K562 (cell line): ENCODE measurements around the gene OSGEP. TPM values are rescaled to one million over a fixed set of nuclear protein-coding genes. Genes with fewer than 3 reads are reported as not detected.

Source experiments
- EHMT2 ChIP-seq: fragments of 450-650 bp; IDR thresholded peaks from 2 replicates; pipeline ENCODE4 v1.6.1; 2018; ENCODE audit warnings: antibody characterized with exemption
- EP300 ChIP-seq: IDR thresholded peaks from 2 replicates; pipeline ENCODE4 v1.6.1; 2012; ENCODE audit warnings: low read length, improper control_type of control experiment
- EWSR1 ChIP-seq: fragments of 450-650 bp; IDR thresholded peaks from 2 replicates; pipeline ENCODE4 v1.6.1; 2018; ENCODE audit warnings: borderline replicate concordance, mild to moderate bottlenecking, low read depth, moderate library complexity; ENCODE audit not compliant: partially characterized antibody
- ILF3 ChIP-seq: fragments of 450-650 bp; IDR thresholded peaks from 2 replicates; pipeline ENCODE4 v1.6.1; 2018; ENCODE audit warnings: antibody characterized with exemption, mild to moderate bottlenecking, moderate library complexity, borderline replicate concordance
- MAZ ChIP-seq, 2 experiments: fragments of 450-650 bp in 1 of 2; sonication (generic) in 1 of 2; formaldehyde crosslinking; IDR thresholded peaks in 1 of 2; conservative IDR thresholded peaks in 1 of 2; 2 replicates each; pipeline versions ENCODE4 v1.4.0 to v1.5.0; 2020; ENCODE audit warnings: mild to moderate bottlenecking in 1 of 2, missing genetic modification reagents in 1 of 2
- MTA2 ChIP-seq: fragments of 450-650 bp; IDR thresholded peaks from 2 replicates; pipeline ENCODE4 v1.6.1; 2016; ENCODE audit warnings: low read depth
- NCOA6 ChIP-seq: fragments of 450-650 bp; IDR thresholded peaks from 2 replicates; pipeline ENCODE4 v1.6.1; 2017; ENCODE audit warnings: mild to moderate bottlenecking
- NFE2L1 ChIP-seq: fragments of 450-650 bp; IDR thresholded peaks from 2 replicates; pipeline ENCODE4 v1.6.1; 2016; ENCODE audit warnings: missing genetic modification characterization, low read depth, mild to moderate bottlenecking, missing compliant biosample characterization, moderate library complexity, borderline replicate concordance
- NFIX ChIP-seq: fragments of 250-450 bp; sonication (Bioruptor Pico); IDR thresholded peaks from 2 replicates; pipeline ENCODE4 v1.4.0; 2020; ENCODE audit warnings: low read depth, mild to moderate bottlenecking, moderate library complexity
- PPARD ChIP-seq: fragments of 250-450 bp; sonication (Bioruptor Pico); IDR thresholded peaks from 2 replicates; pipeline ENCODE4 v1.8.0; 2022; ENCODE audit warnings: inconsistent platforms, mild to moderate bottlenecking, moderate library complexity
- RNF2 ChIP-seq: sonication (generic); IDR thresholded peaks from 2 replicates; pipeline ENCODE4 v1.6.1; 2016
- RUNX1 ChIP-seq: sonication (generic); IDR thresholded peaks from 2 replicates; pipeline ENCODE4 v1.6.1; 2016; ENCODE audit warnings: antibody characterized with exemption, low read depth
- TCFL5 ChIP-seq: fragments of 250-450 bp; sonication (Bioruptor Pico); conservative IDR thresholded peaks from 2 replicates; pipeline ENCODE4 v1.6.1; 2021; ENCODE audit warnings: mild to moderate bottlenecking, moderate library complexity, matching md5 sums
- TRIM24 ChIP-seq, 2 experiments: fragments of 450-650 bp; IDR thresholded peaks; 2 replicates each; pipeline ENCODE4 v1.6.1; 2016
- ZC3H4 ChIP-seq: sonication (generic); formaldehyde crosslinking; IDR thresholded peaks from 2 replicates; pipeline ENCODE4 v1.9.0; 2021; ENCODE audit warnings: missing genetic modification reagents, borderline replicate concordance
- ZNF347 ChIP-seq: fragments of 450-650 bp; formaldehyde crosslinking; IDR thresholded peaks from 2 replicates; pipeline ENCODE4 v1.4.0; 2020; ENCODE audit warnings: low read depth, mild to moderate bottlenecking, moderate library complexity
- polyA plus RNA-seq, 8 experiments: library from polyadenylated mRNA; depleted of rRNA in 4 of 8; stranded (reverse) in 5 of 8; unstranded in 3 of 8; fragments of >200 nt; fragmentation: Nextera tagmentation in 2 of 8; fragmentation: Illumina TruSeq in 1 of 8; extraction: Ambion mirVana in 2 of 8; extraction: Trizol in 1 of 8; gene quantifications; 2 replicates each; pipeline versions ENCODE4 v1.2.1 to v1.2.3, GENCODE V29; 2011 to 2014; ENCODE audit warnings: inconsistent platforms in 1 of 8, missing spikeins in 1 of 8
- total RNA-seq, 7 experiments: library from RNA; depleted of rRNA in 6 of 7; stranded (reverse); fragments of >200 nt in 6 of 7; fragmentation: Illumina TruSeq in 2 of 7; extraction: Trizol in 2 of 7; gene quantifications; 2 replicates each; pipeline versions ENCODE4 v1.2.1 to v1.2.3, GENCODE V29; 2011 to 2021; ENCODE audit warnings: low replicate concordance in 1 of 7
- TF ChIP-seq, protein P1 (sequence below): sonication (generic); formaldehyde crosslinking; IDR thresholded peaks from 2 replicates; pipeline ENCODE4 v1.8.1; 2023; ENCODE audit warnings: mild to moderate bottlenecking, missing genetic modification reagents
- TF ChIP-seq, protein P2 (sequence below), 2 experiments: fragments of 450-650 bp in 1 of 2; sonication (generic) in 1 of 2; formaldehyde crosslinking; conservative IDR thresholded peaks; 2 replicates each; pipeline versions ENCODE4 v1.4.0 to v1.8.1; 2020 to 2022; ENCODE audit warnings: mild to moderate bottlenecking in 1 of 2, missing genetic modification reagents in 1 of 2

Gene OSGEP
- total and polyA plus RNA-seq, 9 of the 15 experiments (the other 6 are each of a cell fraction or from before 2014, with no cell fraction given), result 32.1 to 59.2 (median 44.1) TPM

- TF ChIP-seq PPARD (CRISPR knock-in tag) (no peak), MTA2 (no peak), ZC3H4 (CRISPR knock-in tag) (no peak), RUNX1 (no peak), EP300 (peak; percentile 35), NFE2L1 (no peak), TCFL5 (no peak), ILF3 (no peak), RNF2 (peak; percentile 69), NFIX (CRISPR knock-in tag) (no peak), MAZ (CRISPR knock-in tag; conservative IDR thresholded peaks at IDR 0.05 in 1 of 2, IDR thresholded peaks at IDR 0.05 in 1 of 2) (no peak), EHMT2 (no peak), TRIM24 (IDR thresholded peaks at IDR 0.05) (peak in 1 of 2 experiments; percentile 31; a peak in 1 of 4 replicates), NCOA6 (no peak), ZNF347 (no peak), EWSR1 (no peak)
- TF ChIP-seq, protein P1, sequence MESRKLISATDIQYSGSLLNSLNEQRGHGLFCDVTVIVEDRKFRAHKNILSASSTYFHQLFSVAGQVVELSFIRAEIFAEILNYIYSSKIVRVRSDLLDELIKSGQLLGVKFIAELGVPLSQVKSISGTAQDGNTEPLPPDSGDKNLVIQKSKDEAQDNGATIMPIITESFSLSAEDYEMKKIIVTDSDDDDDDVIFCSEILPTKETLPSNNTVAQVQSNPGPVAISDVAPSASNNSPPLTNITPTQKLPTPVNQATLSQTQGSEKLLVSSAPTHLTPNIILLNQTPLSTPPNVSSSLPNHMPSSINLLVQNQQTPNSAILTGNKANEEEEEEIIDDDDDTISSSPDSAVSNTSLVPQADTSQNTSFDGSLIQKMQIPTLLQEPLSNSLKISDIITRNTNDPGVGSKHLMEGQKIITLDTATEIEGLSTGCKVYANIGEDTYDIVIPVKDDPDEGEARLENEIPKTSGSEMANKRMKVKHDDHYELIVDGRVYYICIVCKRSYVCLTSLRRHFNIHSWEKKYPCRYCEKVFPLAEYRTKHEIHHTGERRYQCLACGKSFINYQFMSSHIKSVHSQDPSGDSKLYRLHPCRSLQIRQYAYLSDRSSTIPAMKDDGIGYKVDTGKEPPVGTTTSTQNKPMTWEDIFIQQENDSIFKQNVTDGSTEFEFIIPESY (CRISPR knock-in tag), result no peak
- TF ChIP-seq, protein P2, sequence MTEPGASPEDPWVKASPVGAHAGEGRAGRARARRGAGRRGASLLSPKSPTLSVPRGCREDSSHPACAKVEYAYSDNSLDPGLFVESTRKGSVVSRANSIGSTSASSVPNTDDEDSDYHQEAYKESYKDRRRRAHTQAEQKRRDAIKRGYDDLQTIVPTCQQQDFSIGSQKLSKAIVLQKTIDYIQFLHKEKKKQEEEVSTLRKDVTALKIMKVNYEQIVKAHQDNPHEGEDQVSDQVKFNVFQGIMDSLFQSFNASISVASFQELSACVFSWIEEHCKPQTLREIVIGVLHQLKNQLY (CRISPR knock-in tag; conservative IDR thresholded peaks at IDR 0.05), result no peak
Observed at GRCh38 chr14:20461225-20462141, 6.9 kb upstream of the OSGEP start, which contains the start of gene PIP4P1 (continued).
